HG03135 (cell line): ENCODE measurements around the gene CCDC110.

ENCODE experiments used
- ATAC-seq: cut with Tn5 transposase; IDR thresholded peaks from one replicate; pipeline ENCODE4 v1.9.1; 2021; ENCODE audit warnings: mild to moderate bottlenecking, moderate library complexity; ENCODE audit not compliant: unreplicated experiment

The CCDC110 gene

GRCh38 chr4:185473247-185473646 is 1.7 kb upstream of the CCDC110 start:
- ATAC-seq = no peak

- ATAC-seq = no peak
Measured at GRCh38 chr4:185472103-185472542, 590 bp upstream of the CCDC110 start.

GRCh38 chr4:185470501-185471195 is 885 bp downstream of the CCDC110 start:
- peak; percentile 7 for ATAC-seq

- ATAC-seq = no peak
Measured at GRCh38 chr4:185469580-185470154, 1.9 kb downstream of the CCDC110 start.

GRCh38 chr4:185468999-185469398 is 2.5 kb downstream of the CCDC110 start:
- ATAC-seq = no peak

GRCh38 chr4:185467991-185468390 is 3.5 kb downstream of the CCDC110 start:
- ATAC-seq = no peak

- ATAC-seq = no peak
Measured at GRCh38 chr4:185467101-185467500, 4.4 kb downstream of the CCDC110 start.

GRCh38 chr4:185465707-185466106 is 5.8 kb downstream of the CCDC110 start:
- no peak for ATAC-seq

GRCh38 chr4:185464887-185465286 is 6.6 kb downstream of the CCDC110 start:
- ATAC-seq = no peak

GRCh38 chr4:185464183-185464582 is 7.3 kb downstream of the CCDC110 start:
- no peak for ATAC-seq

- ATAC-seq = no peak
Measured at GRCh38 chr4:185463541-185463940, 8.0 kb downstream of the CCDC110 start.

- ATAC-seq = no peak
Measured at GRCh38 chr4:185461565-185461964, 10.0 kb downstream of the CCDC110 start.

GRCh38 chr4:185457136-185457535 is 14.4 kb downstream of the CCDC110 start:
- ATAC-seq = no peak

GRCh38 chr4:185456131-185456530 is 15.4 kb downstream of the CCDC110 start:
- no peak for ATAC-seq

- ATAC-seq = no peak
Measured at GRCh38 chr4:185445209-185445608, 26.3 kb downstream of the CCDC110 start.

GRCh38 chr4:185441479-185441878 is 30.1 kb downstream of the CCDC110 start:
- no peak for ATAC-seq

- ATAC-seq = no peak
Measured at GRCh38 chr4:185437809-185438208, 33.7 kb downstream of the CCDC110 start.

GRCh38 chr4:185435466-185435865 is 36.1 kb downstream of the CCDC110 start:
- no peak for ATAC-seq

- ATAC-seq = no peak
Measured at GRCh38 chr4:185429660-185430059, 41.9 kb downstream of the CCDC110 start.

- ATAC-seq = no peak
Measured at GRCh38 chr4:185426960-185427688, 44.4 kb downstream of the CCDC110 start.

- ATAC-seq = peak; percentile 93
Measured at GRCh38 chr4:185425647-185426352, 45.7 kb downstream of the CCDC110 start, which contains the start of gene UFSP2. UFSP2 (minus strand) TSS chr4:185425964; CDS start chr4:185425868, 96 bp downstream.
